GM23338 (cell line): ENCODE data around the gene CACNA1S. TPM values are rescaled to one million over a fixed set of nuclear protein-coding genes. Genes with fewer than 3 reads are reported as not detected.

ENCODE experiments used
- ATAC-seq: fragments of 200-7000 bp; cut with Tn5 transposase; 3 replicates; pipeline ENCODE4 v1.9.1; 2020
- DNase-seq: peaks from one replicate; pipeline ENCODE4 v3.0.0-alpha.2; 2015; ENCODE audit warnings: low spot score
- H2AFZ ChIP-seq: fragments of 200-600 bp; sonication (generic); 2 replicates; pipeline ENCODE4 v1.8.0; 2016; ENCODE audit warnings: antibody characterized with exemption, mild to moderate bottlenecking, moderate library complexity
- H3F3A ChIP-seq: fragments of 200-600 bp; sonication (generic); replicated peaks from 2 replicates; pipeline ENCODE4 v1.8.0; 2017; ENCODE audit warnings: antibody characterized with exemption, mixed run types, low read depth
- H3K27ac ChIP-seq: fragments of 200-600 bp; sonication (generic); 2 replicates; pipeline ENCODE4 v1.6.1; 2016; ENCODE audit warnings: low read depth
- H3K27me3 ChIP-seq: fragments of 200-600 bp; sonication (generic); 2 replicates; pipeline ENCODE4 v1.8.0; 2016; ENCODE audit warnings: mild to moderate bottlenecking, mixed run types, moderate library complexity; ENCODE audit not compliant: insufficient read depth
- H3K36me3 ChIP-seq: fragments of 200-600 bp; sonication (generic); 2 replicates; pipeline ENCODE4 v1.8.0; 2016; ENCODE audit warnings: mild to moderate bottlenecking; ENCODE audit not compliant: insufficient read depth
- H3K4me1 ChIP-seq: fragments of 200-600 bp; sonication (generic); 2 replicates; pipeline ENCODE4 v1.8.0; 2016; ENCODE audit warnings: mild to moderate bottlenecking, moderate library complexity; ENCODE audit not compliant: insufficient read depth
- H3K4me2 ChIP-seq: fragments of 200-600 bp; sonication (generic); 2 replicates; pipeline ENCODE4 v1.7.1; 2017; ENCODE audit warnings: mixed run types
- H3K4me3 ChIP-seq: fragments of 200-600 bp; sonication (generic); 2 replicates; pipeline ENCODE4 v1.6.1; 2016; ENCODE audit warnings: mixed run types
- H3K79me2 ChIP-seq: fragments of 200-600 bp; sonication (generic); replicated peaks from 2 replicates; pipeline ENCODE4 v1.8.0; 2017; ENCODE audit warnings: mild to moderate bottlenecking; ENCODE audit not compliant: insufficient read depth
- H3K9me2 ChIP-seq: fragments of 200-600 bp; sonication (generic); 2 replicates; pipeline ENCODE4 v1.8.0; 2017; ENCODE audit not compliant: insufficient read depth
- H4K20me1 ChIP-seq: fragments of 200-600 bp; sonication (generic); replicated peaks from 2 replicates; pipeline ENCODE4 v1.8.0; 2017; ENCODE audit warnings: mild to moderate bottlenecking; ENCODE audit not compliant: insufficient read depth
- H3K27ac Mint-ChIP-seq: 2 replicates; pipeline ENCODE4 v1.8.0; 2020; ENCODE audit warnings: inconsistent platforms, mild to moderate bottlenecking, moderate library complexity, mixed read lengths
- H3K27me3 Mint-ChIP-seq: 3 replicates; pipeline ENCODE4 v1.8.0; 2022; ENCODE audit warnings: low read depth, mild to moderate bottlenecking, moderate library complexity, mixed read lengths, inconsistent platforms; ENCODE audit not compliant: insufficient read depth, poor library complexity
- H3K36me3 Mint-ChIP-seq: 3 replicates; pipeline ENCODE4 v1.8.0; 2021; ENCODE audit warnings: low read depth, mild to moderate bottlenecking, inconsistent platforms, moderate library complexity, mixed read lengths
- H3K4me1 Mint-ChIP-seq: 3 replicates; pipeline ENCODE4 v1.8.0; 2020; ENCODE audit warnings: mild to moderate bottlenecking, inconsistent platforms, mixed read lengths
- H3K4me3 Mint-ChIP-seq: 3 replicates; pipeline ENCODE4 v1.8.0; 2021; ENCODE audit warnings: moderate library complexity, mild to moderate bottlenecking, inconsistent platforms, mixed read lengths
- H3K9me3 Mint-ChIP-seq: 3 replicates; pipeline ENCODE4 v1.8.0; 2020; ENCODE audit warnings: moderate library complexity, mild to moderate bottlenecking, inconsistent platforms, mixed read lengths
- CREB1 ChIP-seq: fragments of 250-450 bp; sonication (Bioruptor Pico); IDR thresholded peaks from 2 replicates; pipeline ENCODE4 v1.5.0; 2020; ENCODE audit warnings: low read depth, mild to moderate bottlenecking, moderate library complexity
- EZH2 ChIP-seq: fragments of 200-600 bp; sonication (generic); IDR thresholded peaks from one replicate; pipeline ENCODE4 v1.8.0; 2017; ENCODE audit warnings: antibody characterized with exemption, mild to moderate bottlenecking, low read depth; ENCODE audit not compliant: unreplicated experiment
- EZH2phosphoT487 ChIP-seq: fragments of 200-600 bp; sonication (generic); IDR thresholded peaks from one replicate; pipeline ENCODE4 v1.8.1; 2018; ENCODE audit warnings: antibody characterized with exemption; ENCODE audit not compliant: unreplicated experiment
- JUNB ChIP-seq: IDR thresholded peaks from one replicate; pipeline ENCODE4 v1.6.1; 2016; ENCODE audit warnings: antibody characterized with exemption; ENCODE audit not compliant: unreplicated experiment
- NANOG ChIP-seq: IDR thresholded peaks from 2 replicates; pipeline ENCODE4 v1.6.1; 2016; ENCODE audit warnings: antibody characterized with exemption, borderline replicate concordance
- POLR2AphosphoS5 ChIP-seq: IDR thresholded peaks from 2 replicates; pipeline ENCODE4 v1.6.1; 2016; ENCODE audit warnings: antibody characterized with exemption, low read depth
- STAT1 ChIP-seq: IDR thresholded peaks from one replicate; pipeline ENCODE4 v1.6.1; 2016; ENCODE audit warnings: antibody characterized with exemption; ENCODE audit not compliant: unreplicated experiment
- ZNF114 ChIP-seq: fragments of 250-450 bp; sonication (Bioruptor Pico); IDR thresholded peaks from 2 replicates; pipeline ENCODE4 v1.5.0; 2020; ENCODE audit warnings: mild to moderate bottlenecking, moderate library complexity
- ZNF331 ChIP-seq: fragments of 250-450 bp; sonication (Bioruptor Pico); IDR thresholded peaks from 2 replicates; pipeline ENCODE4 v1.5.0; 2020; ENCODE audit warnings: low read depth, mild to moderate bottlenecking, moderate library complexity
- polyA plus RNA-seq: library from polyadenylated mRNA; unstranded; fragments of >200 nt; fragmentation: Nextera tagmentation; extraction: Ambion mirVana; gene quantifications from 2 replicates; pipeline ENCODE4 v1.2.1, GENCODE V29; 2016
- total RNA-seq: library from RNA; depleted of rRNA; stranded (reverse); fragments of >200 nt; shearing (Covaris generic); gene quantifications from 2 replicates; pipeline ENCODE4 v1.2.3, GENCODE V29; 2014
- TF ChIP-seq, protein P1 (sequence below): IDR thresholded peaks from 2 replicates; pipeline ENCODE4 v1.6.1; 2016; ENCODE audit warnings: antibody characterized with exemption
- TF ChIP-seq, protein P2 (sequence below): fragments of 250-450 bp; sonication (Bioruptor Pico); IDR thresholded peaks from 2 replicates; pipeline ENCODE4 v1.5.0; 2020; ENCODE audit warnings: mild to moderate bottlenecking, moderate library complexity
- TF ChIP-seq, protein P3 (sequence below): IDR thresholded peaks from one replicate; pipeline ENCODE4 v1.6.1; 2018; ENCODE audit warnings: antibody characterized with exemption; ENCODE audit not compliant: unreplicated experiment

The CACNA1S gene
- total and polyA plus RNA-seq, 2 experiments from 2014 or later, result 0.03 TPM; not detected in 1

DNA sequence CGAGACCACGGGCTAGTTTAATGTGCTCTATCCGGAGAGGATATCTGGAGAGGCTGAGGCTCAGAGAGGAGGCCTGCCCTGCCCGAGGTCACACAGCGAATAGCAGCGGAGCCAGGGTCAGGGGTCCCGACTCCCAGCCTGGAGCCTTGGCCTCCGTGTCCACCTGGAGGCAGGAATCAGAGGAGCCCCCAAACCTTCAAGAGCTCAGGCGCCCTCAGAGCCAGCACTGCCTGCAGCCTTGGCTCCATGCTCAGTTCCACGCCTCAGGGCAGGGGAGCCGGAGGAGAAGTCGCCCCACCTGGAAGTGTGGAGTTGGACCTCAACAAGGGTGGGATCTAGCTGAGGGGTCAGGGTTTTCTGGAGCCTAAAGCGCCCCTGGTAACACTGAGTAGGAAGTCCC, 16.7 kb upstream of the CACNA1S start (continued):
- TF ChIP-seq, protein P1, sequence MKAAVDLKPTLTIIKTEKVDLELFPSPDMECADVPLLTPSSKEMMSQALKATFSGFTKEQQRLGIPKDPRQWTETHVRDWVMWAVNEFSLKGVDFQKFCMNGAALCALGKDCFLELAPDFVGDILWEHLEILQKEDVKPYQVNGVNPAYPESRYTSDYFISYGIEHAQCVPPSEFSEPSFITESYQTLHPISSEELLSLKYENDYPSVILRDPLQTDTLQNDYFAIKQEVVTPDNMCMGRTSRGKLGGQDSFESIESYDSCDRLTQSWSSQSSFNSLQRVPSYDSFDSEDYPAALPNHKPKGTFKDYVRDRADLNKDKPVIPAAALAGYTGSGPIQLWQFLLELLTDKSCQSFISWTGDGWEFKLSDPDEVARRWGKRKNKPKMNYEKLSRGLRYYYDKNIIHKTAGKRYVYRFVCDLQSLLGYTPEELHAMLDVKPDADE, result no peak
- TF ChIP-seq CREB1 (CRISPR knock-in tag) (no peak), JUNB (no peak), STAT1 (no peak), ZNF331 (CRISPR knock-in tag) (no peak)

DNA sequence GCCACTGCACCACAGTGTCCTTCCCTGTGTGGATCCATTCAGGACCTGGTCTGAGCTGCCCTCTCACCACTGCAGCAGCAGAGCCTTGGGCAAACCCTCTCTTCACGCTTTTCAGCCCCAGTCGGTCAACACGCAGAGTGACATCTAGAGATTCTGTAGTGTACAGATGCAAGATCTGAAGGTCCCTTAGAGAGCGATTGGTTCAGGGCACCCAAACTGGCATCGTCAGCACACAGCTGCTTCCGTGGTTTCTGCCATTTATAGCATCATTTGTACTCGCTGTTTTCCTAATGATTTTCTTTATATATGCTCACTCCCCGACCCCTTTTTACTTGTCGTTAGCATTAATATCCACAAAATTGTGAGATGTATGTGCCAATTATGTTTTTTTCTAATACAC, 16.2 kb upstream of the CACNA1S start:
- Histone ChIP-seq H4K20me1 (no peaks in the 10 kb centered on the region), H3F3A (no peaks in the 10 kb centered on the region), H3K4me3 (no peak overlapping the region), H3K4me2 (no peak overlapping the region), H3K27ac (no peak overlapping the region), H3K36me3 (no peaks in the 10 kb centered on the region), H3K9me2 (no peaks in the 10 kb centered on the region), H2AFZ (no peak overlapping the region), H3K4me1 (peaks cover 8% of the 10 kb centered on the region; the same call in 1 of the 2 replicates), H3K79me2 (no peaks in the 10 kb centered on the region), H3K27me3 (no peaks in the 10 kb centered on the region)
- Mint-ChIP-seq H3K36me3 (peaks cover 7% of the 10 kb centered on the region), H3K4me1 (peaks cover 11% of the 10 kb centered on the region), H3K9me3 (no peaks in the 10 kb centered on the region; the same call in 2 of the 3 replicates), H3K27me3 (peaks cover 22% of the 10 kb centered on the region), H3K4me3 (no peak overlapping the region), H3K27ac (no peak overlapping the region)
- DNase-seq, result no peak
- ATAC-seq, result no peak
- TF ChIP-seq POLR2AphosphoS5 (no peak), CREB1 (CRISPR knock-in tag) (no peak), ZNF331 (CRISPR knock-in tag) (no peak), STAT1 (no peak), NANOG (no peak), ZNF114 (CRISPR knock-in tag) (no peak), EZH2phosphoT487 (no peak), EZH2 (no peak), JUNB (no peak)
- TF ChIP-seq, protein P2, sequence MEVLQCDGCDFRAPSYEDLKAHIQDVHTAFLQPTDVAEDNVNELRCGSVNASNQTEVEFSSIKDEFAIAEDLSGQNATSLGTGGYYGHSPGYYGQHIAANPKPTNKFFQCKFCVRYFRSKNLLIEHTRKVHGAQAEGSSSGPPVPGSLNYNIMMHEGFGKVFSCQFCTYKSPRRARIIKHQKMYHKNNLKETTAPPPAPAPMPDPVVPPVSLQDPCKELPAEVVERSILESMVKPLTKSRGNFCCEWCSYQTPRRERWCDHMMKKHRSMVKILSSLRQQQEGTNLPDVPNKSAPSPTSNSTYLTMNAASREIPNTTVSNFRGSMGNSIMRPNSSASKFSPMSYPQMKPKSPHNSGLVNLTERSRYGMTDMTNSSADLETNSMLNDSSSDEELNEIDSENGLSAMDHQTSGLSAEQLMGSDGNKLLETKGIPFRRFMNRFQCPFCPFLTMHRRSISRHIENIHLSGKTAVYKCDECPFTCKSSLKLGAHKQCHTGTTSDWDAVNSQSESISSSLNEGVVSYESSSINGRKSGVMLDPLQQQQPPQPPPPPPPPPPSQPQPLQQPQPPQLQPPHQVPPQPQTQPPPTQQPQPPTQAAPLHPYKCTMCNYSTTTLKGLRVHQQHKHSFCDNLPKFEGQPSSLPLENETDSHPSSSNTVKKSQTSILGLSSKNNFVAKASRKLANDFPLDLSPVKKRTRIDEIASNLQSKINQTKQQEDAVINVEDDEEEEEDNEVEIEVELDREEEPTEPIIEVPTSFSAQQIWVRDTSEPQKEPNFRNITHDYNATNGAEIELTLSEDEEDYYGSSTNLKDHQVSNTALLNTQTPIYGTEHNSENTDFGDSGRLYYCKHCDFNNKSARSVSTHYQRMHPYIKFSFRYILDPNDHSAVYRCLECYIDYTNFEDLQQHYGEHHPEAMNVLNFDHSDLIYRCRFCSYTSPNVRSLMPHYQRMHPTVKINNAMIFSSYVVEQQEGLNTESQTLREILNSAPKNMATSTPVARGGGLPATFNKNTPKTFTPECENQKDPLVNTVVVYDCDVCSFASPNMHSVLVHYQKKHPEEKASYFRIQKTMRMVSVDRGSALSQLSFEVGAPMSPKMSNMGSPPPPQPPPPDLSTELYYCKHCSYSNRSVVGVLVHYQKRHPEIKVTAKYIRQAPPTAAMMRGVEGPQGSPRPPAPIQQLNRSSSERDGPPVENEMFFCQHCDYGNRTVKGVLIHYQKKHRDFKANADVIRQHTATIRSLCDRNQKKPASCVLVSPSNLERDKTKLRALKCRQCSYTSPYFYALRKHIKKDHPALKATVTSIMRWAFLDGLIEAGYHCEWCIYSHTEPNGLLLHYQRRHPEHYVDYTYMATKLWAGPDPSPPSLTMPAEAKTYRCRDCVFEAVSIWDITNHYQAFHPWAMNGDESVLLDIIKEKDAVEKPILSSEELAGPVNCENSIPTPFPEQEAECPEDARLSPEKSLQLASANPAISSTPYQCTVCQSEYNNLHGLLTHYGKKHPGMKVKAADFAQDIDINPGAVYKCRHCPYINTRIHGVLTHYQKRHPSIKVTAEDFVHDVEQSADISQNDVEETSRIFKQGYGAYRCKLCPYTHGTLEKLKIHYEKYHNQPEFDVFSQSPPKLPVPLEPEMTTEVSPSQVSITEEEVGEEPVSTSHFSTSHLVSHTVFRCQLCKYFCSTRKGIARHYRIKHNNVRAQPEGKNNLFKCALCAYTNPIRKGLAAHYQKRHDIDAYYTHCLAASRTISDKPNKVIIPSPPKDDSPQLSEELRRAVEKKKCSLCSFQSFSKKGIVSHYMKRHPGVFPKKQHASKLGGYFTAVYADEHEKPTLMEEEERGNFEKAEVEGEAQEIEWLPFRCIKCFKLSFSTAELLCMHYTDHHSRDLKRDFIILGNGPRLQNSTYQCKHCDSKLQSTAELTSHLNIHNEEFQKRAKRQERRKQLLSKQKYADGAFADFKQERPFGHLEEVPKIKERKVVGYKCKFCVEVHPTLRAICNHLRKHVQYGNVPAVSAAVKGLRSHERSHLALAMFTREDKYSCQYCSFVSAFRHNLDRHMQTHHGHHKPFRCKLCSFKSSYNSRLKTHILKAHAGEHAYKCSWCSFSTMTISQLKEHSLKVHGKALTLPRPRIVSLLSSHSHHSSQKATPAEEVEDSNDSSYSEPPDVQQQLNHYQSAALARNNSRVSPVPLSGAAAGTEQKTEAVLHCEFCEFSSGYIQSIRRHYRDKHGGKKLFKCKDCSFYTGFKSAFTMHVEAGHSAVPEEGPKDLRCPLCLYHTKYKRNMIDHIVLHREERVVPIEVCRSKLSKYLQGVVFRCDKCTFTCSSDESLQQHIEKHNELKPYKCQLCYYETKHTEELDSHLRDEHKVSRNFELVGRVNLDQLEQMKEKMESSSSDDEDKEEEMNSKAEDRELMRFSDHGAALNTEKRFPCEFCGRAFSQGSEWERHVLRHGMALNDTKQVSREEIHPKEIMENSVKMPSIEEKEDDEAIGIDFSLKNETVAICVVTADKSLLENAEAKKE (CRISPR knock-in tag), result no peak
- TF ChIP-seq, protein P1, result no peak
- TF ChIP-seq, protein P3, sequence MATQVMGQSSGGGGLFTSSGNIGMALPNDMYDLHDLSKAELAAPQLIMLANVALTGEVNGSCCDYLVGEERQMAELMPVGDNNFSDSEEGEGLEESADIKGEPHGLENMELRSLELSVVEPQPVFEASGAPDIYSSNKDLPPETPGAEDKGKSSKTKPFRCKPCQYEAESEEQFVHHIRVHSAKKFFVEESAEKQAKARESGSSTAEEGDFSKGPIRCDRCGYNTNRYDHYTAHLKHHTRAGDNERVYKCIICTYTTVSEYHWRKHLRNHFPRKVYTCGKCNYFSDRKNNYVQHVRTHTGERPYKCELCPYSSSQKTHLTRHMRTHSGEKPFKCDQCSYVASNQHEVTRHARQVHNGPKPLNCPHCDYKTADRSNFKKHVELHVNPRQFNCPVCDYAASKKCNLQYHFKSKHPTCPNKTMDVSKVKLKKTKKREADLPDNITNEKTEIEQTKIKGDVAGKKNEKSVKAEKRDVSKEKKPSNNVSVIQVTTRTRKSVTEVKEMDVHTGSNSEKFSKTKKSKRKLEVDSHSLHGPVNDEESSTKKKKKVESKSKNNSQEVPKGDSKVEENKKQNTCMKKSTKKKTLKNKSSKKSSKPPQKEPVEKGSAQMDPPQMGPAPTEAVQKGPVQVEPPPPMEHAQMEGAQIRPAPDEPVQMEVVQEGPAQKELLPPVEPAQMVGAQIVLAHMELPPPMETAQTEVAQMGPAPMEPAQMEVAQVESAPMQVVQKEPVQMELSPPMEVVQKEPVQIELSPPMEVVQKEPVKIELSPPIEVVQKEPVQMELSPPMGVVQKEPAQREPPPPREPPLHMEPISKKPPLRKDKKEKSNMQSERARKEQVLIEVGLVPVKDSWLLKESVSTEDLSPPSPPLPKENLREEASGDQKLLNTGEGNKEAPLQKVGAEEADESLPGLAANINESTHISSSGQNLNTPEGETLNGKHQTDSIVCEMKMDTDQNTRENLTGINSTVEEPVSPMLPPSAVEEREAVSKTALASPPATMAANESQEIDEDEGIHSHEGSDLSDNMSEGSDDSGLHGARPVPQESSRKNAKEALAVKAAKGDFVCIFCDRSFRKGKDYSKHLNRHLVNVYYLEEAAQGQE, result no peak
